Nephron progenitor cell (in vitro differentiated cells): ENCODE results near the gene KIF1B.
A peak's percentile ranks its signal among the peaks of the same experiment; 100 is the strongest.

Experiments
- DNase-seq: peaks from one replicate; pipeline ENCODE4 v3.0.0; 2021
- H3K27ac Mint-ChIP-seq: 2 replicates; pipeline ENCODE4 v1.8.0; 2021; ENCODE audit warnings: mild to moderate bottlenecking, moderate library complexity, mixed read lengths
- H3K27me3 Mint-ChIP-seq: 2 replicates; pipeline ENCODE4 v1.8.0; 2021; ENCODE audit warnings: mild to moderate bottlenecking, low read depth, mixed read lengths; ENCODE audit not compliant: poor library complexity
- H3K36me3 Mint-ChIP-seq: 2 replicates; pipeline ENCODE4 v1.8.0; 2021; ENCODE audit warnings: low read depth, mixed read lengths
- H3K4me1 Mint-ChIP-seq: 2 replicates; pipeline ENCODE4 v1.8.0; 2021; ENCODE audit warnings: mixed read lengths
- H3K4me3 Mint-ChIP-seq: 2 replicates; pipeline ENCODE4 v1.8.0; 2021; ENCODE audit warnings: mild to moderate bottlenecking, moderate library complexity, mixed read lengths
- H3K9me3 Mint-ChIP-seq: 2 replicates; pipeline ENCODE4 v1.8.0; 2021; ENCODE audit warnings: mild to moderate bottlenecking, moderate library complexity, mixed read lengths
- CTCF ChIP-seq: fragments of 200-600 bp; sonication (generic); IDR thresholded peaks from 2 replicates; pipeline ENCODE4 v1.5.0; 2021; ENCODE audit warnings: antibody characterized with exemption

Gene KIF1B

GRCh38 chr1:10378081-10378841 lies 167.9 kb downstream of the KIF1B start:
- no peak for DNase-seq

GRCh38 chr1:10379101-10379620 lies 168.8 kb downstream of the KIF1B start:
- Mint-ChIP-seq H3K27me3 (peaks cover 2% of the 10 kb centered on the region), H3K36me3 (peaks cover 42% of the 10 kb centered on the region), H3K27ac (peak overlapping the region; percentile 4), H3K4me1 (no peaks in the 10 kb centered on the region), H3K4me3 (no peak overlapping the region), H3K9me3 (no peaks in the 10 kb centered on the region)
- no peak for DNase-seq
- no peak for TF ChIP-seq CTCF

More at GRCh38 chr1:10378081-10378841, 167.9 kb downstream of the KIF1B start:
- Mint-ChIP-seq H3K36me3 (peaks cover 42% of the 10 kb centered on the region), H3K9me3 (no peaks in the 10 kb centered on the region), H3K4me3 (no peak overlapping the region), H3K4me1 (no peaks in the 10 kb centered on the region), H3K27ac (peak overlapping the region; percentile 70), H3K27me3 (peaks cover 2% of the 10 kb centered on the region)
- no peak for TF ChIP-seq CTCF

- H3K9me3 Mint-ChIP-seq: no peaks in the 10 kb centered on the region
- no peaks in the 10 kb centered on the region for H3K4me1 Mint-ChIP-seq
- TF ChIP-seq CTCF: no peak
- peak overlapping the region; percentile 48 for H3K27ac Mint-ChIP-seq
- DNase-seq: no peak
- H3K4me3 Mint-ChIP-seq: no peak overlapping the region
- peaks cover 46% of the 10 kb centered on the region for H3K36me3 Mint-ChIP-seq
- peaks cover 2% of the 10 kb centered on the region for H3K27me3 Mint-ChIP-seq
Measured at GRCh38 chr1:10379676-10380075, 169.3 kb downstream of the KIF1B start.

- Mint-ChIP-seq H3K9me3 (no peaks in the 10 kb centered on the region), H3K27me3 (peaks cover 2% of the 10 kb centered on the region), H3K4me1 (no peaks in the 10 kb centered on the region), H3K36me3 (peaks cover 49% of the 10 kb centered on the region), H3K27ac (peak overlapping the region; percentile 76), H3K4me3 (no peak overlapping the region)
- DNase-seq: no peak
- no peak for TF ChIP-seq CTCF
Measured at GRCh38 chr1:10380594-10381275, 170.4 kb downstream of the KIF1B start.

GRCh38 chr1:10383630-10384029 lies 173.3 kb downstream of the KIF1B start:
- Mint-ChIP-seq H3K4me3 (no peak overlapping the region), H3K4me1 (peaks cover 13% of the 10 kb centered on the region), H3K36me3 (peaks cover 36% of the 10 kb centered on the region), H3K27me3 (peaks cover 5% of the 10 kb centered on the region), H3K9me3 (no peaks in the 10 kb centered on the region), H3K27ac (no peak overlapping the region)
- no peak for DNase-seq
- TF ChIP-seq CTCF: no peak
